Kidney epithelial cell (primary cell): Measurements from ENCODE around the gene SKIL. TPM values are rescaled to one million over a fixed set of nuclear protein-coding genes. Genes with fewer than 3 reads are reported as not detected.
"Not testable (repeated sequence)": the region's sequence is repeated elsewhere in the genome, so short reads cannot be mapped to it uniquely, and the experiment has no call there.

ENCODE experiments used
- DNase-seq: peaks from one replicate; pipeline ENCODE4 v3.0.0-alpha.2; 2010; ENCODE audit warnings: low read depth
- H3K27me3 ChIP-seq: 2 replicates; pipeline ENCODE4 v1.6.0; 2011; ENCODE audit warnings: low read length; ENCODE audit not compliant: control insufficient read depth, insufficient read depth
- H3K36me3 ChIP-seq: 2 replicates; pipeline ENCODE4 v1.5.1; 2011; ENCODE audit warnings: low read length; ENCODE audit not compliant: control insufficient read depth, insufficient read depth
- H3K4me3 ChIP-seq: 2 replicates; pipeline ENCODE4 v1.5.1; 2011; ENCODE audit warnings: low read depth, mild to moderate bottlenecking, control low read depth, low read length
- total RNA-seq: library from RNA; depleted of rRNA; stranded (reverse); fragments of >200 nt; gene quantifications from 2 replicates; pipeline ENCODE4 v1.2.3, GENCODE V29; 2015
- TF ChIP-seq, protein P1 (sequence below): IDR thresholded peaks from 2 replicates; pipeline ENCODE4 v1.5.1; 2011; ENCODE audit warnings: mild to moderate bottlenecking, moderate library complexity, low read length, control low read depth, inconsistent platforms; ENCODE audit not compliant: insufficient read depth, poor library complexity, severe bottlenecking

Gene SKIL
- total RNA-seq, 1 donor from 2014 or later, result 108 TPM

DNA sequence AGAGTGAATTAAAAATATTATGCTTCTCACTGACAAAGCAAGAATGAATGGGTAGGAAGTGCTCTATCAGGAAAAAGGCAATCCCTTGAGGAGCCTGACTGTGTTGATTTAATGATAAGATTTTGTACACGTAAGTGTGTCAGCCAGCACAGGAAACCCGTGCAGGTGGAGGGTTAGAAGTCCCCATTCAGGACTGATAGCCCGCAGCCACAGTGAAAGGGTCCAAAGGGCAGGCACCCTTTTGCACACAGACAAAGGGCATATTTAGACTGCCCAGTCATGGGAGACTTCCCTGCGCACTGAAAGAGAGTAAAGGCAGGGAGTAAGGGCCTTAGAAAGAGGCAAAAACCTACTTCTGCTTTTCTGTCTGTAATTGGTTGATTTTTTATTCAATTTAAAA, 26.4 kb upstream of the SKIL start:
- H3K27me3 ChIP-seq, result no peaks in the 10 kb centered on the region
- no peak for DNase-seq
- H3K36me3 ChIP-seq, result no peaks in the 10 kb centered on the region
- TF ChIP-seq, protein P1, sequence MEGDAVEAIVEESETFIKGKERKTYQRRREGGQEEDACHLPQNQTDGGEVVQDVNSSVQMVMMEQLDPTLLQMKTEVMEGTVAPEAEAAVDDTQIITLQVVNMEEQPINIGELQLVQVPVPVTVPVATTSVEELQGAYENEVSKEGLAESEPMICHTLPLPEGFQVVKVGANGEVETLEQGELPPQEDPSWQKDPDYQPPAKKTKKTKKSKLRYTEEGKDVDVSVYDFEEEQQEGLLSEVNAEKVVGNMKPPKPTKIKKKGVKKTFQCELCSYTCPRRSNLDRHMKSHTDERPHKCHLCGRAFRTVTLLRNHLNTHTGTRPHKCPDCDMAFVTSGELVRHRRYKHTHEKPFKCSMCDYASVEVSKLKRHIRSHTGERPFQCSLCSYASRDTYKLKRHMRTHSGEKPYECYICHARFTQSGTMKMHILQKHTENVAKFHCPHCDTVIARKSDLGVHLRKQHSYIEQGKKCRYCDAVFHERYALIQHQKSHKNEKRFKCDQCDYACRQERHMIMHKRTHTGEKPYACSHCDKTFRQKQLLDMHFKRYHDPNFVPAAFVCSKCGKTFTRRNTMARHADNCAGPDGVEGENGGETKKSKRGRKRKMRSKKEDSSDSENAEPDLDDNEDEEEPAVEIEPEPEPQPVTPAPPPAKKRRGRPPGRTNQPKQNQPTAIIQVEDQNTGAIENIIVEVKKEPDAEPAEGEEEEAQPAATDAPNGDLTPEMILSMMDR, result no peak
- no peak overlapping the region for H3K4me3 ChIP-seq

DNA sequence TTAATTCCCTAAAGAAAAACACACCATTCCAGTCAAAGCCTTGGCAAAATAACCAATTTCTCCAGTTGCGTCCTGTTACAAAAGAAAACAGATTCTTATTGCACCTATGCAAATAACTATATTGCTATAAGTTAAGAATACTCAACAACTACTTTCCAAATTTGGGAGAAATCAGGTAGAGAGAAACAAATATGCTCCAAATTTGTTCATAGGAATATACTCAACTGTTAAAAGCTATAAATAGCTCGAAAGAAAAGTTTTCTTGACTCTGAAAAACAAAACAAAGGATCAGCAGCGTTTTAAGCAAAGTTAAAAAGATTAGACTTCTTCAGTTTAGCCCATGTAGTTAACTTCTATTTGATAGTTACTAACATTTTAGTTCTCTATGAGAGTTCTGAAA, 20.1 kb upstream of the SKIL start:
- H3K36me3 ChIP-seq, result no peaks in the 10 kb centered on the region
- no peak for DNase-seq
- no peak overlapping the region for H3K4me3 ChIP-seq
- TF ChIP-seq, protein P1, result no peak
- H3K27me3 ChIP-seq, result no peaks in the 10 kb centered on the region

DNA sequence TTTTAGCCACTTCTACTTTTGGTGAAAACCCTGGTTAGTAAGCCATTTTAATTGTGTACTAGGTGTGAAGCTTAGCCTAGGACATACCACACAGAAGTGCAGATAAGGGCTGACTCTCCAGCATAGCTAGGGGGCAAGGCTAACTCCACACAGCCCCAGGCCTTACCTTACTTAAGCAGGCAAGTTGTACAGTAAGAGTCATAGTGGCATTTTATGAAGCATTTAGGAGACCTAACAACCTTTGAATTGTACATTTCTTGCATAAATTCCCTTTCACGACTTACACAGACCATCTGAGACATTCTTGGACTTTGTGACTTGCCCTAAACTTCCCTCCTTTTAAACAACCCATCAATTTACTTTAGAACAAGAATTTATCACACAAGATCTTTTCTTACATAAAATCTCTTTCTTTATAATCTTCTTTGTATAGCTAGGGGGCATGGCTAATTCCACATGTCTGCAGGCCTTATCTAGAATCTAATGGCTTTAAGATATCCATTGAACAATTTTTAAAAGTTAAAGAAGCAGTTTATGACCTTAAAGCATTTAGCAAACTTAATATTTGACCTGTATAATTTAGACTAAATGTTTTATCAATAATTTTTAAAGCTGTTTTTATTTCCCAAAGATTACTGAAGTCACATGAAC, 18.7 kb upstream of the SKIL start:
- no peaks in the 10 kb centered on the region for H3K36me3 ChIP-seq
- H3K27me3 ChIP-seq, result no peaks in the 10 kb centered on the region
- no peak for DNase-seq
- TF ChIP-seq, protein P1, result no peak
- H3K4me3 ChIP-seq, result no peak overlapping the region

DNA sequence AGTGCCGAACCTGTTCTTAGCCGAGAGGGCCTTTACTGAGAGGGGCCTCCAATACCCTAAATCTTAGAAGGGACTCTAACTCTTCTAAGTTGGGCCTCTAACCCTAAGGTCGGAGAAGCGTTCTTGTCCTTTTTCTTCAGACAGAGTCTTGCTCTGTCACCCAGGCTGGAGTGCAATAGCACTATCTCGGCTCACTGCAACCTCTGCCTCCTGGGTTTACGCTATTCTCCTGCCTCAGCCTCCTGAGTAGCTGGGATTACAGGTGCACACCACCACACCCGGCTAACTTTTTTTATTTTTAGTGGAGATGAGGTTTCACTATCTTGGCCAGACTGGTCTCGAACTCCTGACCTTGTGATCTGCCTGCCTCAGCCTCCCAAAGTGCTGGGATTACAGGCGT, 15.2 kb upstream of the SKIL start:
- not testable (repeated sequence) for H3K4me3 ChIP-seq, DNase-seq, H3K27me3 ChIP-seq, H3K36me3 ChIP-seq

GRCh38 chr3:170343859-170344258, 13.7 kb upstream of the SKIL start:
- H3K36me3 ChIP-seq, DNase-seq, H3K4me3 ChIP-seq, H3K27me3 ChIP-seq: not testable (repeated sequence)

DNA sequence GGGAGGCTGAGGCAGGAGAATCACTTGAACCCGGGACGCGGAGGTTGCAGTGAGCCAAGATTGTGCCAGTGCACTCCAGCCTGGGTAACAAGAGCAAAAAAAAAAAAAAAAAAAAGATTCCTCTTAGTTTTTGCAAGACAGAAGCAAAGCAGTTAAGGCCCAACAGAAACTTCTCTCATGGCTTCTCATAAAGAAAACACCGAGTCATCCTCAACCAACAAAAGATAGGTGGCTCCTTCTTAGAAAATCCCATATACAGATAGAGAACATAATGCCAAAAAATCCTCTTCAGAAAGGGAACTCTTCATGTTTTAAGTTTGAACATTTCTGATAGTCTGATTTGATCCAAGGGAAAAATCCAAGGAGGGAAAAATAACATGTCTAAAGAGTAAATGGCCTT, 12.5 kb upstream of the SKIL start:
- no peak for DNase-seq
- Histone ChIP-seq H3K4me3 (no peak overlapping the region), H3K27me3 (no peaks in the 10 kb centered on the region), H3K36me3 (no peaks in the 10 kb centered on the region)
- TF ChIP-seq, protein P1, result no peak

DNA sequence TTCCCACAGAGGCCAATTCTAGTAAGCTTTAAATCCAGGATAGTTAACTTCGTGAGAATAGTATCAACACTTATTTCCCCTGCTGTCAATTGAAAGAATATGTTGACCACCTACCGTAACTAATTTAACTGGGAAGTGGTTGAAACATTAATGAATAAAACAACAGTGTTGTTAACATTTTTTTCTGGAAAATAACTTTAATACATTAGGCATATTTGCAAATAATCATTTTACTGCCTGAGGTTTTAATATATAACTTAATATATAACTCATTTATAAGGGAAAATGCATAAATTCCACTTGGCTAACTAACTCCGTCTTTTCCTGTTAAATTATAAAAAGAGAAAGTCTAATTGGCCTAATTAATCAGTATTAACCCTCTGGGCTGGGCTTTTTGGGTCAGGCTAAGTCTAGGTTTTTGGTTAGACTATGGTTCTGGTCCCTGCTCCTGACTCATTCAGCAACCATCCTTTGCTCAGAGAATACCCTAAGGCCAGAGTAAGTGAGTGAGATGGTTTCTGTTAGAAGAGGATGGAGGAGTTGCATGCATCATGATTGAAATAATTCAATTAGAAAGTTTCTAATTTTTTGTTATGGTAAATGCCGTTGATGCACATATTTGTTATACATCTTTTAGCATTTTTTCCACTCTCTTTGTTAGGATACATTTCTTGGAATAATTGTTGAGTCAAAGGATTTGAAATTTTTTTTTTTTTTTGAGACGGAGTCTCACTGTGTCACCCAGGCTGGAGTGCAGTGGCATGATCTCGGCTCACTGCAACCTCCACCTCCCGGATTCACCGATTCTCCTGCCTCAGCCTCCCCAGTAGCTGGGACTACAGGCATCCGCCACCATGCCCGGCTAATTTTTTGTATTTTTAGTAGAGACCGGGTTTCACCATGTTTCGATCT, 10.8 kb upstream of the SKIL start:
- TF ChIP-seq, protein P1, result no peak
- H3K4me3 ChIP-seq, result no peak overlapping the region
- no peaks in the 10 kb centered on the region for H3K27me3 ChIP-seq
- DNase-seq, result peak; percentile 56
- no peaks in the 10 kb centered on the region for H3K36me3 ChIP-seq
